ENCODE data around the gene CLEC20A.

DNA sequence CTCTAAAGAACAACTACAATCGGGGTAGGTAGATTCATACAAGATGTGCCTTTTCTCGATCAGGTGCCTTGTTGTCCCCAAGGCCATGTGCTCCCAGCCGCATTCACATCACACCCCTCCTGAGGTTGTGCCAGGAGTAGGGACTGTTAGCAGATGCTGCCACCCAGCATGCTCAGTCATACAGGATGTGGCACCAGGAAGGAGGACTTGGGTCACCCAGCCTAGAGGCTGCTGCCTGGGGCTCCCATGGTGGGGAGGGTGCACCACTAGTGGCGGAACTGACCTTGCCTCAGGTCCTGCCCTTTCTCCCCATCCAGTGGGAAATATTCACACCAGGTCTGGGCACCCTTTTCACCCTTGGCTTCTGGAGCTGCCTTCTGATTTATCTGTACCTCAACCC lies 24.5 kb upstream of the CLEC20A start:
- TF ChIP-seq POLR3A (IDR thresholded peaks at IDR 0.05; ENCODE audit: borderline replicate concordance, extremely low read depth, insufficient read depth, insufficient read length) (no peak), ZNF184 (CRISPR knock-in tag; IDR thresholded peaks at IDR 0.05) (no peak), TAF1 (IDR thresholded peaks at IDR 0.05; ENCODE audit: control insufficient read depth, extremely low read depth, insufficient read depth, low read length, severe bottlenecking) (no peak), MCM3 (IDR thresholded peaks at IDR 0.05) (no peak), SP1 (CRISPR knock-in tag; IDR thresholded peaks at IDR 0.05) (no peak)
- TF ChIP-seq, protein P1, sequence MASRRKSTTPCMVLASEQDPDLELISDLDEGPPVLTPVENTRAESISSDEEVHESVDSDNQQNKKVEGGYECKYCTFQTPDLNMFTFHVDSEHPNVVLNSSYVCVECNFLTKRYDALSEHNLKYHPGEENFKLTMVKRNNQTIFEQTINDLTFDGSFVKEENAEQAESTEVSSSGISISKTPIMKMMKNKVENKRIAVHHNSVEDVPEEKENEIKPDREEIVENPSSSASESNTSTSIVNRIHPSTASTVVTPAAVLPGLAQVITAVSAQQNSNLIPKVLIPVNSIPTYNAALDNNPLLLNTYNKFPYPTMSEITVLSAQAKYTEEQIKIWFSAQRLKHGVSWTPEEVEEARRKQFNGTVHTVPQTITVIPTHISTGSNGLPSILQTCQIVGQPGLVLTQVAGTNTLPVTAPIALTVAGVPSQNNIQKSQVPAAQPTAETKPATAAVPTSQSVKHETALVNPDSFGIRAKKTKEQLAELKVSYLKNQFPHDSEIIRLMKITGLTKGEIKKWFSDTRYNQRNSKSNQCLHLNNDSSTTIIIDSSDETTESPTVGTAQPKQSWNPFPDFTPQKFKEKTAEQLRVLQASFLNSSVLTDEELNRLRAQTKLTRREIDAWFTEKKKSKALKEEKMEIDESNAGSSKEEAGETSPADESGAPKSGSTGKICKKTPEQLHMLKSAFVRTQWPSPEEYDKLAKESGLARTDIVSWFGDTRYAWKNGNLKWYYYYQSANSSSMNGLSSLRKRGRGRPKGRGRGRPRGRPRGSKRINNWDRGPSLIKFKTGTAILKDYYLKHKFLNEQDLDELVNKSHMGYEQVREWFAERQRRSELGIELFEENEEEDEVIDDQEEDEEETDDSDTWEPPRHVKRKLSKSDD (conservative IDR thresholded peaks at IDR 0.05; ENCODE audit: low read length): no peak
- TF ChIP-seq, protein P2, sequence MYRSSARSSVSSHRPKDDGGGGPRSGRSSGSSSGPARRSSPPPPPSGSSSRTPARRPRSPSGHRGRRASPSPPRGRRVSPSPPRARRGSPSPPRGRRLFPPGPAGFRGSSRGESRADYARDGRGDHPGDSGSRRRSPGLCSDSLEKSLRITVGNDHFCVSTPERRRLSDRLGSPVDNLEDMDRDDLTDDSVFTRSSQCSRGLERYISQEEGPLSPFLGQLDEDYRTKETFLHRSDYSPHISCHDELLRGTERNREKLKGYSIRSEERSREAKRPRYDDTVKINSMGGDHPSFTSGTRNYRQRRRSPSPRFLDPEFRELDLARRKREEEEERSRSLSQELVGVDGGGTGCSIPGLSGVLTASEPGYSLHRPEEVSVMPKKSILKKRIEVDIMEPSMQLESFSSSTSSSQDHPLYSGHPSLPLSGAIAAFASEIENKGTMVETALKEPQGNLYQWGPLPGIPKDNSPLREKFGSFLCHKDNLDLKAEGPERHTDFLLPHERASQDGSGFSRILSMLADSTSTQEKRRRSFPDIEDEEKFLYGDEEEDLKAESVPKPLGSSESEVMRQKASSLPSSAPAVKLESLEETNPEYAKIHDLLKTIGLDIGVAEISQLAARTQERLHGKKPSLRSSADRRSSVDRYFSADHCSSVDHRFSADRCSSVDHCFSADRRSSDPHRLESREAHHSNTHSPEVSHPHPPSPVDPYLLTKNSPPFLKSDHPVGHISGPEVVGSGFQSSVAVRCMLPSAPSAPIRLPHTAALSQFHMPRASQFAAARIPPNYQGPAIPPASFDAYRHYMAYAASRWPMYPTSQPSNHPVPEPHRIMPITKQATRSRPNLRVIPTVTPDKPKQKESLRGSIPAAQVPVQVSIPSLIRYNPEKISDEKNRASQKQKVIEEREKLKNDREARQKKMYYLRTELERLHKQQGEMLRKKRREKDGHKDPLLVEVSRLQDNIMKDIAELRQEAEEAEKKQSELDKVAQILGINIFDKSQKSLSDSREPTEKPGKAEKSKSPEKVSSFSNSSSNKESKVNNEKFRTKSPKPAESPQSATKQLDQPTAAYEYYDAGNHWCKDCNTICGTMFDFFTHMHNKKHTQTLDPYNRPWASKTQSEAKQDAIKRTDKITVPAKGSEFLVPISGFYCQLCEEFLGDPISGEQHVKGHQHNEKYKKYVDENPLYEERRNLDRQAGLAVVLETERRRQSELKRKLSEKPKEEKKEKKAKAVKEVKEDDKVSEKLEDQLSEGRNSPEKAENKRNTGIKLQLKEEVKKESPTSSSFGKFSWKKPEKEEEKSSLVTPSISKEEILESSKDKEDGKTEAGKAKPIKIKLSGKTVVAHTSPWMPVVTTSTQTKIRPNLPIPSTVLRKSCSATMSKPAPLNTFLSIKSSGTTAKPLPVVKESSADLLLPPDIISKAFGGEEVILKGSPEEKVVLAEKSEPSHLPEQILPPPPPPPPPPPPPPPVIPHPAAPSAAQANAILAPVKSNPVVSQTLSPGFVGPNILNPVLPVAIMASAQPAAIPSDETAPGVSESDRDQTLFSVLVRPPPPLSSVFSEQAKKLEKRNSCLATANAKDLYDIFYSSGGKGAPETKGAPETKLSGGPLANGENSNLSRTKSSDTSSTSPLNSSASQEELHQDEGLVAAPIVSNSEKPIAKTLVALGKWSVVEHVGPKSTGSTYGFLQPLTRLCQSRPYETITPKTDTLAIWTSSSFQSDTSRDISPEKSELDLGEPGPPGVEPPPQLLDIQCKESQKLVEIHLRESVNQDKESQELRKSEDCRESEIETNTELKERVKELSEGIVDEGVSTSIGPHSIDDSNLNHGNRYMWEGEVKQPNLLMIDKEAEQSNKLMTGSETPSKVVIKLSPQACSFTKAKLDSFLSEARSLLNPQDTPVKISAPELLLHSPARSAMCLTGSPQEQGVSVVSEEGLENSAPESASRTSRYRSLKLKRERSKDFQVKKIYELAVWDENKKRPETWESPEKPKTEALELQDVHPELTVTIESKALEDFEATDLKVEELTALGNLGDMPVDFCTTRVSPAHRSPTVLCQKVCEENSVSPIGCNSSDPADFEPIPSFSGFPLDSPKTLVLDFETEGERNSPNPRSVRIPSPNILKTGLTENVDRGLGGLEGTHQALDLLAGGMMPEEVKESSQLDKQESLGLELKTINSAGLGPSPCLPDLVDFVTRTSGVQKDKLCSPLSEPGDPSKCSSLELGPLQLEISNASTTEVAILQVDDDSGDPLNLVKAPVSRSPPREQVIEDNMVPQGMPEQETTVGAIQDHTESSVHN (IDR thresholded peaks at IDR 0.05; ENCODE audit: borderline replicate concordance in 1 of 2, low read depth in 1 of 2): no peak
- TF ChIP-seq, protein P3, sequence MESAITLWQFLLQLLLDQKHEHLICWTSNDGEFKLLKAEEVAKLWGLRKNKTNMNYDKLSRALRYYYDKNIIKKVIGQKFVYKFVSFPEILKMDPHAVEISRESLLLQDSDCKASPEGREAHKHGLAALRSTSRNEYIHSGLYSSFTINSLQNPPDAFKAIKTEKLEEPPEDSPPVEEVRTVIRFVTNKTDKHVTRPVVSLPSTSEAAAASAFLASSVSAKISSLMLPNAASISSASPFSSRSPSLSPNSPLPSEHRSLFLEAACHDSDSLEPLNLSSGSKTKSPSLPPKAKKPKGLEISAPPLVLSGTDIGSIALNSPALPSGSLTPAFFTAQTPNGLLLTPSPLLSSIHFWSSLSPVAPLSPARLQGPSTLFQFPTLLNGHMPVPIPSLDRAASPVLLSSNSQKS (CRISPR knock-in tag; IDR thresholded peaks at IDR 0.05): no peak

Data from K562 (cell line).